MCF 10A (cell line): Measurements from ENCODE around the gene CFAP119. TPM values are rescaled to one million over a fixed set of nuclear protein-coding genes. Genes with fewer than 3 reads are reported as not detected.
A peak's percentile ranks its signal among the peaks of the same experiment; 100 is the strongest.

ENCODE experiments used
- BruUV-seq: library from RNA; stranded (reverse); fragments of 400-500 nt; replicated peaks from 2 replicates; lab custom pipeline; 2021; lab: Mats Ljungman, UMichigan
- CTCF ChIA-PET: fragments of 300-600 bp; sonication (Branson Sonifier 250); formaldehyde crosslinking; extraction: SDS; loops from one replicate; lab custom pipeline; 2021; ENCODE audit warnings: antibody characterized with exemption, inconsistent platforms; lab: Yijun Ruan, JAX
- POLR2A ChIA-PET: fragments of 300-600, 350-650 bp; sonication (Branson Sonifier 250); formaldehyde crosslinking; extraction: SDS; loops from one replicate; lab custom pipeline; 2020; ENCODE audit warnings: antibody characterized with exemption, inconsistent platforms; lab: Yijun Ruan, JAX
- DNase-seq: peaks from one replicate; pipeline ENCODE4 v3.0.0-alpha.2; 2018; ENCODE audit not compliant: unreplicated experiment
- H3K27ac Mint-ChIP-seq: one replicate; pipeline ENCODE4 v1.8.0; 2022; ENCODE audit warnings: mild to moderate bottlenecking, low read depth, mixed read lengths; ENCODE audit not compliant: unreplicated experiment
- H3K27me3 Mint-ChIP-seq: one replicate; pipeline ENCODE4 v1.8.0; 2022; ENCODE audit warnings: mixed read lengths; ENCODE audit not compliant: insufficient read depth, unreplicated experiment
- H3K36me3 Mint-ChIP-seq: one replicate; pipeline ENCODE4 v1.8.0; 2022; ENCODE audit warnings: mild to moderate bottlenecking, moderate library complexity, mixed read lengths; ENCODE audit not compliant: insufficient read depth, unreplicated experiment
- H3K4me1 Mint-ChIP-seq: one replicate; pipeline ENCODE4 v1.8.0; 2022; ENCODE audit warnings: mixed read lengths; ENCODE audit not compliant: insufficient read depth, unreplicated experiment
- H3K4me3 Mint-ChIP-seq: one replicate; pipeline ENCODE4 v1.8.0; 2022; ENCODE audit warnings: mild to moderate bottlenecking, moderate library complexity, mixed read lengths; ENCODE audit not compliant: unreplicated experiment
- H3K9me3 Mint-ChIP-seq: one replicate; pipeline ENCODE4 v1.8.0; 2022; ENCODE audit warnings: mixed read lengths; ENCODE audit not compliant: unreplicated experiment
- CTCF ChIP-seq: fragments of 200-600 bp; IDR thresholded peaks from one replicate; pipeline ENCODE4 v1.8.0; 2022; ENCODE audit warnings: antibody characterized with exemption, mild to moderate bottlenecking; ENCODE audit not compliant: unreplicated experiment
- intact Hi-C: fragments of 100-400 bp; cut with micrococcal nuclease; formaldehyde crosslinking; loops from 2 replicates; pipeline ENCODE4 v1.14.1; 2022
- total RNA-seq: library from RNA; stranded (reverse); gene quantifications from 2 replicates; pipeline ENCODE4 v1.2.3, GENCODE V29; 2022

The CFAP119 gene
- total RNA-seq, 1 experiment from 2014 or later = 5.2 TPM

GRCh38 chr16:30762991-30763725 is 1.3 kb upstream of the CFAP119 start:
- peak overlapping the region; percentile 88 for H3K27ac Mint-ChIP-seq
- H3K4me1 Mint-ChIP-seq = peaks cover 17% of the 10 kb centered on the region
- ChIA-PET POLR2A (interaction anchor here (0.7 to 5.9 kb wide), 11 partner anchors 8 to 76 kb away, joined by 3 to 41 read pairs (median 5); partner anchors contain the start of gene PHKG2), CTCF (interaction anchor here (0.6 to 1.1 kb wide), 4 partner anchors 30 to 105 kb away, joined by 3 to 4 read pairs (median 3); partner anchors contain the start of gene FBRS)
- H3K9me3 Mint-ChIP-seq = no peaks in the 10 kb centered on the region
- peak overlapping the region; percentile 87 for H3K4me3 Mint-ChIP-seq
- peaks cover 53% of the 10 kb centered on the region for H3K36me3 Mint-ChIP-seq
- TF ChIP-seq CTCF = no peak
- intact Hi-C loops = loop anchor here (1.0 kb wide), 1 partner anchor 22 kb away; no protein-coding TSS in a partner anchor
- BruUV-seq = no TSS peak
- no peaks in the 10 kb centered on the region for H3K27me3 Mint-ChIP-seq
- no peak for DNase-seq

- peak; percentile 29 for DNase-seq
- BruUV-seq = no TSS peak
- H3K27ac Mint-ChIP-seq = peak overlapping the region; percentile 88
- ChIA-PET POLR2A (interaction anchor here (0.6 to 5.9 kb wide), 4 partner anchors 13 to 64 kb away, joined by 3 to 55 read pairs (median 30); partner anchors contain the start of gene PHKG2), CTCF (no interaction called here)
- no peaks in the 10 kb centered on the region for H3K27me3 Mint-ChIP-seq
- no peak for TF ChIP-seq CTCF
- H3K4me1 Mint-ChIP-seq = peaks cover 17% of the 10 kb centered on the region
- H3K36me3 Mint-ChIP-seq = peaks cover 38% of the 10 kb centered on the region
- no peaks in the 10 kb centered on the region for H3K9me3 Mint-ChIP-seq
- peak overlapping the region; percentile 87 for H3K4me3 Mint-ChIP-seq
- intact Hi-C loops = no loop called here
Measured at GRCh38 chr16:30761427-30761927, 385 bp downstream of the CFAP119 start.

GRCh38 chr16:30760577-30761426 is 1.1 kb downstream of the CFAP119 start:
- BruUV-seq = TSS peak; percentile 34
- H3K4me3 Mint-ChIP-seq = peak overlapping the region; percentile 87
- TF ChIP-seq CTCF = no peak
- peak overlapping the region; percentile 88 for H3K27ac Mint-ChIP-seq
- CTCF ChIA-PET = interaction anchor here (0.8 to 1.1 kb wide), 2 partner anchors 11 to 26 kb away, joined by 3 to 4 read pairs; no protein-coding TSS in a partner anchor
- H3K9me3 Mint-ChIP-seq = no peaks in the 10 kb centered on the region
- H3K36me3 Mint-ChIP-seq = peaks cover 32% of the 10 kb centered on the region
- POLR2A ChIA-PET = interaction anchor here (0.6 to 5.9 kb wide), 6 partner anchors 12 to 189 kb away, joined by 3 to 55 read pairs (median 14); partner anchors contain the start of gene PHKG2
- H3K4me1 Mint-ChIP-seq = peaks cover 17% of the 10 kb centered on the region
- intact Hi-C loops = no loop called here
- no peak for DNase-seq
- no peaks in the 10 kb centered on the region for H3K27me3 Mint-ChIP-seq
